Prostate gland (tissue), 2 donors: Measurements from ENCODE around the gene E2F2. TPM values are rescaled to one million over a fixed set of nuclear protein-coding genes. Genes with fewer than 3 reads are reported as not detected.

Source experiments
- DNase-seq: peaks from one replicate; pipeline ENCODE4 v3.0.0-alpha.2; 2019; ENCODE audit warnings: low spot score
- H3K27ac ChIP-seq, 2 donors: fragments of 200-600 bp; sonication (generic); 2 replicates each; pipeline ENCODE4 v1.5.1; 2017 to 2019
- H3K27me3 ChIP-seq: fragments of 200-600 bp; sonication (generic); replicated peaks from 2 replicates; pipeline ENCODE4 v1.5.1; 2019; ENCODE audit not compliant: insufficient read depth
- H3K36me3 ChIP-seq, 2 donors: fragments of 200-600 bp; sonication (generic); 1 replicate in 1 of 2; 2 replicates in 1 of 2; pipeline versions ENCODE4 v1.5.1 to v1.8.1; 2017 to 2019
- H3K4me1 ChIP-seq: fragments of 200-600 bp; sonication (generic); replicated peaks from 2 replicates; pipeline ENCODE4 v1.5.1; 2019
- H3K4me3 ChIP-seq, 2 donors: fragments of 200-600 bp; sonication (generic); 2 replicates each; pipeline ENCODE4 v1.5.1; 2017 to 2019
- H3K9me3 ChIP-seq: fragments of 200-600 bp; sonication (generic); 2 replicates; pipeline ENCODE4 v1.5.1; 2017
- POLR2A ChIP-seq: fragments of 450-650 bp; IDR thresholded peaks from one replicate; pipeline ENCODE4 v1.6.1; 2016; ENCODE audit warnings: antibody characterized with exemption, mild to moderate bottlenecking
- POLR2AphosphoS5 ChIP-seq: sonication (generic); formaldehyde crosslinking; IDR thresholded peaks from one replicate; pipeline ENCODE4 v1.6.1; 2017; ENCODE audit warnings: antibody characterized with exemption
- WGBS: methylation state at CpG from one replicate; pipeline ENCODE4 v1.1.5; 2018; 5-methylcytosine and 5-hydroxymethylcytosine counted together
- intact Hi-C: fragments of 100-400 bp; cut with DNase I; formaldehyde crosslinking; loops from one replicate; pipeline ENCODE4 v1.14.2; 2022
- total RNA-seq, 2 donors: library from RNA; depleted of rRNA; stranded (reverse); fragments of >200 nt; gene quantifications; one replicate each; pipeline ENCODE4 v1.1.0, GENCODE V29; 2016
- TF ChIP-seq, protein P1 (sequence below), 4 experiments: fragments of 200-600 bp in 2 of 4; fragments of 450-650 bp in 2 of 4; sonication (generic) in 2 of 4; IDR thresholded peaks; 1 replicate in 3 of 4; 2 replicates in 1 of 4; pipeline ENCODE4 v1.5.1; 2016 to 2019; ENCODE audit warnings: antibody characterized with exemption in 4 of 4, mild to moderate bottlenecking in 2 of 4, moderate library complexity in 2 of 4

The E2F2 gene
- total RNA-seq, 2 donors from 2014 or later = 1.0 to 4.1 TPM

DNA sequence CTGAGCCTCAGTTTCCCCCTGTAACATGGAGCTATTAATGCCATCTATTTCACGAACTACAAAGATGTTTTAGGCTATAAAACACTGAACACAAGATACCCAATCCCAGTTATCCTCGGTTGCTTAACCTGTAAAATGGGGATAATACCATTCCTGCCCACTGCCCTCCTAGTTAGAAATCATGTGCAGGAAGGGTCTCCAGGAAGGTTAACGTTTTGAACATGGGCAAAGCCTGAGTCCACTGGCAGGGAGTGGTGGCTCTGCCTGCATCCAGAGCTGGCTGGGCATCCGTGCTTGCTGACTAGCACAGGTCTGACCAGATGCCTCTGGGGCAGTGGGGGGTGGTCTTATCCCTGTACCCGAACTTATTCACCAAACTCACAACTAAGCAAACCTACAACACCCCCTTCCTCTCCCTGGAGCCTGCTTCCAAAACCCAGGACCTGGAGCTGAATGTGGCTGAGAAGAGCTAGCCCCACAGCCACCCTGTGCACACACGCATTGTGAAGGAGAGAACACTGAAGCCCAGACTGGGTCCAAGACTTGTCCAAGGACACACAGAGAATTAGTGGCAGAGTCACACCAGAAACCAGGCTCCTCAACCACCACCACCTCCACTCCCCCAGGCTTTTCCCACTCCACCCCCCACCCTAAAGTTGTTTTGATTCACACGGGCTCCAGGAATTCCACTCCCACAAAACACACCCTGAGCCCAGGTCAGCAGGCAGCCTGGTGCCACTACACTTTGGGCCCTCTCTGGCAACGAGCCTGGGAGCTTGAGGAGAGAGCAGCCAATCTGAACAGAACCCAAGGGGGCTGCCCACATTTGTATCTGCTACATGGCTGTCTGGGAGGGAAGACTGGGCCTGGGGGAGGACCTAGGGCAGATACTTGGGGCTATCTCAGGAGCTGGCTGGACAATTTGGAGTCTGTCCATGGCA lies 1.6 kb downstream of the E2F2 start:
- no peak overlapping the region for H3K4me3 ChIP-seq
- intact Hi-C loops = no loop called here
- DNase-seq = no peak

DNA sequence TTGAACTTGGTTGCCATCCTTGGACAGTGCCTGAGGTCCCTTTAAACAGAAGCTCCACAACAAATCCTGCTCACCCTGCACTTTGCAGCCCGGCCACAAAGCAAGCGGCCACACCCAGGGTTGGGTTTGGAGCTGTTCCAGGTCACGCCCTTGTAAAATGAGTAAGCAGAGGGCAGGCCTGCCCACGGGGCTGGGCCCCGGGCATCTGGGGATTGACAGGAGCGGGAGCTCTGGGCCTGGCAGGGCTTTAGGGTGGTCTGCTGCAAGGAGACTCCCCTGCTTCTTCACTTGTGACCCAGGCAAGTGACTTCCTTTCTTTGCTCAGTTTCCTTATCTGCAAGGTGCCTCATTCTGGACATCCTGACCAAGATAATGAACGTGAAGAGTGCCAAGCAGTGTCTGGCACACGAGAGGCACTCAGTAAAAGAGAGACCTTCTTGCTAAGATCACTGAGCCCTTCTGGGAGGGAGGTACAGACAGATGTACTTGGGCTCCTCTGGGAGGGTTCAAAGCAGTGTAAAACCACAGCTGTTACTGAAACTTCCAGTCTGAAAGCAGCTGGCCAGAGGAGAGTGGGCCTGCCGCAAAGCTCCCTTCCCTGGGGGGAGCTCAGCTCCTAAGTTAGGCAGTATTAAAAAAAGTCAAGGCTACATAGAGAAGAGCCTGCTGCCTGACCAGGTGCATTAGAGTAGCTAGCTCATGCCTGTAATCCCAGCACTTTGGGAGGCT lies 2.6 kb downstream of the E2F2 start:
- Histone ChIP-seq H3K9me3 (no peaks in the 10 kb centered on the region), H3K27me3 (no peaks in the 10 kb centered on the region), H3K4me1 (peaks cover 8% of the 10 kb centered on the region), H3K27ac (no peak overlapping the region), H3K4me3 (no peak overlapping the region), H3K36me3 (no peaks in the 10 kb centered on the region)
- TF ChIP-seq POLR2AphosphoS5 (peak; percentile 22), POLR2A (peak; percentile 9)
- TF ChIP-seq, protein P1, sequence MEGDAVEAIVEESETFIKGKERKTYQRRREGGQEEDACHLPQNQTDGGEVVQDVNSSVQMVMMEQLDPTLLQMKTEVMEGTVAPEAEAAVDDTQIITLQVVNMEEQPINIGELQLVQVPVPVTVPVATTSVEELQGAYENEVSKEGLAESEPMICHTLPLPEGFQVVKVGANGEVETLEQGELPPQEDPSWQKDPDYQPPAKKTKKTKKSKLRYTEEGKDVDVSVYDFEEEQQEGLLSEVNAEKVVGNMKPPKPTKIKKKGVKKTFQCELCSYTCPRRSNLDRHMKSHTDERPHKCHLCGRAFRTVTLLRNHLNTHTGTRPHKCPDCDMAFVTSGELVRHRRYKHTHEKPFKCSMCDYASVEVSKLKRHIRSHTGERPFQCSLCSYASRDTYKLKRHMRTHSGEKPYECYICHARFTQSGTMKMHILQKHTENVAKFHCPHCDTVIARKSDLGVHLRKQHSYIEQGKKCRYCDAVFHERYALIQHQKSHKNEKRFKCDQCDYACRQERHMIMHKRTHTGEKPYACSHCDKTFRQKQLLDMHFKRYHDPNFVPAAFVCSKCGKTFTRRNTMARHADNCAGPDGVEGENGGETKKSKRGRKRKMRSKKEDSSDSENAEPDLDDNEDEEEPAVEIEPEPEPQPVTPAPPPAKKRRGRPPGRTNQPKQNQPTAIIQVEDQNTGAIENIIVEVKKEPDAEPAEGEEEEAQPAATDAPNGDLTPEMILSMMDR (IDR thresholded peaks at IDR 0.05) = peak in 2 of 4 experiments; percentile 18 to 30
- intact Hi-C loops = no loop called here
- WGBS = 18% methylated on average over 9 of the region's 9 CpGs
- peak; percentile 71 for DNase-seq

More for the DNA sequence above, 1.6 kb downstream of the E2F2 start:
- H3K27me3 ChIP-seq = no peaks in the 10 kb centered on the region
- TF ChIP-seq, protein P1 (IDR thresholded peaks at IDR 0.05) = no peak
- no peak for TF ChIP-seq POLR2A
- TF ChIP-seq POLR2AphosphoS5 = no peak
- no peak overlapping the region for H3K27ac ChIP-seq
- no peaks in the 10 kb centered on the region for H3K36me3 ChIP-seq
- 52% methylated on average over 8 of the region's 8 CpGs for WGBS
- H3K9me3 ChIP-seq = no peaks in the 10 kb centered on the region
- peaks cover 8% of the 10 kb centered on the region for H3K4me1 ChIP-seq

DNA sequence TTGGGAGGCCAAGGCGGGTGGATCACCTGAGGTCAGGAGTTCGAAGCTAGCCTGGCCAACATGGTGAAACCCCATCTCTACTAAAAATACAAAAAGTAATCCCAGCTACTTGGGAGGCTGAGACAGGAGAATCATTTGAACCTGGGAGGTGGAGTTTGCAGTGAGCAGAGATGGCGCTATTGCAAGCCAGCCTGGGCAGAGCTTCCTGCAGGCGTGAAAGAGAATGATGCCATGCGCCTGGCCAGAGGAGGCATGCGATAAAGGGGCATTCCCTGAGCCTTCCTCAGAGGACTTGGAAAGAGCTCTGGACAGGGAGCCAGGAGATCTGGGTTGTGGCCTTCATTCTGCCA lies 3.2 kb downstream of the E2F2 start:
- intact Hi-C loops = no loop called here
- 82% methylated on average over 6 of the region's 6 CpGs for WGBS
- Histone ChIP-seq H3K9me3 (no peaks in the 10 kb centered on the region), H3K27me3 (no peaks in the 10 kb centered on the region), H3K27ac (no peak overlapping the region), H3K4me3 (no peak overlapping the region), H3K4me1 (peaks cover 8% of the 10 kb centered on the region), H3K36me3 (no peaks in the 10 kb centered on the region)
- DNase-seq = no peak
- TF ChIP-seq POLR2A (no peak), POLR2AphosphoS5 (no peak)
- TF ChIP-seq, protein P1 (IDR thresholded peaks at IDR 0.05) = no peak

DNA sequence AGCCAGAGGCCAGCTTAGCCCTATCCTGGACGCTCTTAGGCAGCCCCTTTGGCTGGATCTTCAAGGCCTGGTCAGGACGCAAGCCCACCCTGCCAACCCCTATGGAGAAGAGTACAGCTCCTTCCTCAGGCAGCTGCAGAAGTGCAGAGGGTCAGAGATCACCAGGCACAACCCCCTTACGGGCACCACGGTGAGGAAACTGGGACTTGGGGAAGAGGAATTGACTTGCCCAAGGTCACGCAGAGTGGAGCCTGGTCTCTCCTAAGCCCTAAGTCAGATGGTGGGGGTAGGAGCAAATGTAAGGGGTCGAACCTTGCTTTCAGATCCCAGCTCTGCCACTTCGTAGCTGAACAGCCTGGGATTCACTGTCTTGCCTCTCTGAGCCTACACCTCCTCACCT lies 3.7 kb downstream of the E2F2 start:
- DNase-seq = no peak
- no peaks in the 10 kb centered on the region for H3K27me3 ChIP-seq
- H3K4me1 ChIP-seq = peaks cover 8% of the 10 kb centered on the region
- WGBS = 95% methylated on average over 7 of the region's 7 CpGs
- no peak overlapping the region for H3K27ac ChIP-seq
- no peaks in the 10 kb centered on the region for H3K9me3 ChIP-seq
- no peak overlapping the region for H3K4me3 ChIP-seq
- intact Hi-C loops = no loop called here
- TF ChIP-seq POLR2A (no peak), POLR2AphosphoS5 (no peak)
- TF ChIP-seq, protein P1 (IDR thresholded peaks at IDR 0.05) = no peak
- no peaks in the 10 kb centered on the region for H3K36me3 ChIP-seq
